Islet precursor cell (in vitro differentiated cells): ENCODE measurements around the gene CST1.

Experiments
- DNase-seq: peaks from one replicate; pipeline ENCODE4 v3.0.0-alpha.2; 2018

CST1 gene

GRCh38 chr20:23700931-23701330 is 49.8 kb downstream of the CST1 start:
- DNase-seq, result no peak

GRCh38 chr20:23697947-23698346 is 52.8 kb downstream of the CST1 start:
- no peak for DNase-seq
